Activated CD4-positive, alpha-beta T cell treated with anti-CD3 and anti-CD28 coated beads, Interleukin-2, amount 50 U/mL, for 4 hours (primary cell): ENCODE data around the gene DCTN4.
"Not testable (repeated sequence)": the region's sequence is repeated elsewhere in the genome, so short reads cannot be mapped to it uniquely, and the experiment has no call there.

Experiments used
- DNase-seq, 2 experiments: peaks; one replicate each; pipeline ENCODE4 v3.0.0-alpha.2; 2020

Gene DCTN4

DNA sequence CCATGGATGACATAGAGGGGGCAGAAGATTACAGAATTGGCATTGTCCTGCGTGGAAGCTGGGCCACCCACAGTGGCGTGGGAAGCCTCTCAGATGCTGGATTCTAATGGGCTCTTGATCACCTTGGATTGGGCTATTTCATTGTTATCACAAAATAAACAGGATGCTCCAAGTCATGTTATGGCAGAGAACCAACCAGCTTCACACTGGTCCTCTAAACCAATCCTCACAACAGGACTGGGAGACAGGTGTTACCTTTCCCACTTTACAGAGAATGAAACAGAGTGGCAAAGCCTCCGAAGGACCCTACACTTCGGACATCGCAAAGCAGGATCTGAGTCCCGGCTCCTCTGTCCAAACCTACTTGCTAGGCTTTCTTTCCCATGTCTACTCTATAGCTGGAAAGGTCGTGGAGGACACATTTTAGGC lies 19.3 kb upstream of the DCTN4 start:
- no peak for DNase-seq

GRCh38 chr5:150777685-150778084 lies 18.9 kb upstream of the DCTN4 start:
- DNase-seq = no peak

- no peak for DNase-seq
Measured at GRCh38 chr5:150774145-150774544, 15.3 kb upstream of the DCTN4 start.

DNA sequence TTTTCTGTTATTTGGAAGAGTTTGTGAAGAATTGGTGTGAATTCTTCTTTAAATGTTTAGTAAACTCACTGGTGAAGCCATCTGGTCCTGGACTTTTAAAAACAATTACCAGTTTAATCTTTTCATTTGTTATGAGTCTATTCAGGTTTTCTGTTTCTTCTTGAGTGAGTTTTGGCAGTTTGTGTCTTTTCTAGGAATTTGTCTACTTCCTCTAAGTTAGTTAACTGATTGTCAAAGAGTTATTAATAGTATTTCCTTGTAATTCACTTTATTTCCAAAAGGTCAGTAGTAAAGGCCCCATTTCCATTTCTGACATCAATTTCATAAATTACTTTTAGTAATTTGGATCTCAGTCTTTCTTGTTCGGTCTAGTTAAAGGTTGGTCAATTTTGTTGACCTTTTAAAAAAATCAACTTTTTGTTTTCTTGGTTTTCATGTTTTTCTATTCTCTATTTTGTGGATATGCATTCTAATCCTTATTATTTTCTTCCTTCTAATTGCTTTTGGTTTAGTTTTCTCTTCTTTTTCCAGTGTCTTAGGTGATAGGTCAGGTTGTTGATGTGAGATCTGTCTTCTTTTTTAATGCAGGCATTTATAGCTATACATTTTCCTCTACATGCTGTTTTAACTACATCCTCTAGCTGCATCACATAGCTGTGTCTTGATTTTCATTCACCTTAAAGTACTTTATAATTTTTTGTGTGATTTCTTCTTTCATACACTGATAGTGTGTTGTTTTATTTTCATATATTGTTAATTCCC lies 12.4 kb upstream of the DCTN4 start:
- no peak for DNase-seq

DNA sequence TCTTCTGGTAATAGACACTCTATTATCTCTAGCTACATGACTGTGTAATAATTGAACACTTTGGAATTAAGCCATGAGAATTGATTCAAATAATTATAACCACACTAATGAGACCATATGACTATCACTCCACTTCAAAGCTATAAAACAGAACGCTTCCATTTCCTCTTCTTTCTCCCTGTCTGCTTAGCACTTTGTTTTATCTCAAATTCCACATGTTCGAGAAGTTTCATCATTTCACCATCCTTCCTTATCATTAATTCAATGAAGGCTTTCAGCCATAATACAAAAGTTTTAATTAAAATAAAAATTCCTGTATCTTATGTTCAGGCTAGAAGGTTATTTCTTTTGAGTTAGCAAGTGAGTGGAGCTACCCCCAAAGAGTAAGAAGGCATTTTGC lies 7.4 kb upstream of the DCTN4 start:
- DNase-seq = no peak

DNA sequence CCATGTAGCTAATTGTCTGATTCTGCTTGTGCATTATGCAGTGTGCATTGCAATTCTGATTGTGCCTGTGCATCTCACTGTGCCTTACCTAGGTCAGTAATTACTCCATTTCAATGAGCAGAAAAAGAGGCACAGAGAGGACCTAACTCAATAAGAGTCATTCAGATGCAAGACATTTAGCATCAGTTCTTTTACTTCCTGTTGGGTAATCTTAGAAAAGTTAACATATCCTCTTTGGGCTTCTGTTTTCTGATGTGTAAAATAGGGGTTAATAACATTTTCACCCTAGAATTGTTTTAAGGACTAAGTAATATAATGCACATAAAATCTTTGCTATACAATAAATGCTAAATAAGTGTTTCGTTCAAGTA lies 7.0 kb upstream of the DCTN4 start:
- DNase-seq = no peak

DNA sequence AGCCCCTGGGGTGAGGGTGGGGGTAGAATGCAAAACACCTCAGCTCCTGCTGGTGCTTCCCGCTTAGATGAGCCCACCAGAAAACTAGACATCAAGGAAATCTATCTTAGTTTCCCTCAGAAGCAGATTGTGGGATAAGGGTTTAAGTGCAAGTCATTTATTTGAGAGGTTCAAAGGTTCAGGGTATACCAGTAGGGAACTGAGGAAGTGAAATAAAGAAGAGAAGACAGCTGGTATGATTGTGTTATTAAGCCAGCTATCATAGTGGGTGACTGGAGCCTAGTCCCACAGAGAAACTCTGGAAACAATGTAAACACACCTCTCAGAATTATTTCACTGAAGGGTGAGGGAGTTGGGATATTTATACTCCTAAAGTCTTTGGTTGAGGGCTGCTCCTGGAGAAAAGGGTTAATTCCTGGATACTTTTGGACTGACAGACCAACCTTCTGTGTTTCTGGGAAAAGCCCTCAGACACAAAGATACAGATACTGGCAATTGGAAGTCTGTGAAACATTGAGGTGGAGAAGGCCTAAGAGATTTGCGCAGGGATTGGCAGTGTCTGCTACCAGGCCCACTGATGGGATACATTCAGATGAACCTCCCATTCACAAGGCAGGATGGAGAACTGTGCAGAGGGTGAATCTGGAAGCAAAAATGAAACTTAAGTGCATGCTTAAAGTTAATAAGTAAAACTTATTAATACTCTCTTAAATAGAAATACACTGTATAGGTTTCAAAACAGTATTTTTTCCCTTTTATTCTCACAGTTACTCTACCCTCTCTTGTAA lies 6.4 kb upstream of the DCTN4 start:
- no peak for DNase-seq

GRCh38 chr5:150764530-150764929 lies 5.7 kb upstream of the DCTN4 start:
- no peak for DNase-seq

DNA sequence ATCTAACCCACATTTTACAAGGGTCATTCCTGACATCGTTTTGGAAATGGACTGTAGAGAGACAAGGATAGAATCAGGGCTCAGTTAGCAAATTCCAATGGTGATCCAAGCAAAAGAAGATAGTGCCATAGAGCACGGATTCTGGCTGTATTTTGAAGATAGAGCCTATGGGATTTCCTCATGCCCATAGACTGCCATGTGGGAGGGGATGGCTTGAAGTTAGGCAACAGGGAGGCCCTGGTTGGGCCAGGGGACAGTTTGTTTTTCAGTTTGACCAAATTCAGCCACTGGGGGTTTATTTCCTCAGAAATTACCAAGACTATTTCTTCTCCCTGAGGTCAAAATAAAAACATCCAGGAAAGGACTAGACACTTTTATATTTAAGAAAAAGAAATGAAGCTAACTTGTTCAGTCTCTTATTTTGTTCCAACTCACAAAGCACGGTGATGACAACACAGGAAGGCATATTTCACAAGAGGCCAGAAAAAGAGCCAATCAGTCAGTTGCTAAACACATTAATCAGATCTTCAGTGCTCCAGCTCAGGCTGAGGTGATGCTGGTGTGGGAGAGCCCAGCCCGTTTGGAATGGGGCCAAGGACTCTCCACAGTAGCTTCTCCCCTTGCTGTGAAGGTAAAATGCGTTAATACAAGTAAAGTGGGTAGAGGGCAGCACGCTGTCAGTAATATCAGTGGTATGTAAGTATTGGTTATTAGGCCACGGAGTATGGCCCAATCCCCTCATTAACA lies 4.4 kb upstream of the DCTN4 start:
- no peak for DNase-seq

- no peak for DNase-seq
Measured at GRCh38 chr5:150762211-150762610, 3.4 kb upstream of the DCTN4 start.

GRCh38 chr5:150759334-150759583 lies 442 bp upstream of the DCTN4 start:
- no peak for DNase-seq

- DNase-seq = no peak
Measured at GRCh38 chr5:150758203-150758530, 650 bp downstream of the DCTN4 start.

GRCh38 chr5:150757087-150757649 lies 1.6 kb downstream of the DCTN4 start:
- no peak for DNase-seq

GRCh38 chr5:150753863-150754262 lies 5.0 kb downstream of the DCTN4 start:
- no peak for DNase-seq

- DNase-seq = no peak
Measured at GRCh38 chr5:150753463-150753862, 5.4 kb downstream of the DCTN4 start.

- no peak for DNase-seq
Measured at GRCh38 chr5:150751096-150751891, 7.5 kb downstream of the DCTN4 start.

DNA sequence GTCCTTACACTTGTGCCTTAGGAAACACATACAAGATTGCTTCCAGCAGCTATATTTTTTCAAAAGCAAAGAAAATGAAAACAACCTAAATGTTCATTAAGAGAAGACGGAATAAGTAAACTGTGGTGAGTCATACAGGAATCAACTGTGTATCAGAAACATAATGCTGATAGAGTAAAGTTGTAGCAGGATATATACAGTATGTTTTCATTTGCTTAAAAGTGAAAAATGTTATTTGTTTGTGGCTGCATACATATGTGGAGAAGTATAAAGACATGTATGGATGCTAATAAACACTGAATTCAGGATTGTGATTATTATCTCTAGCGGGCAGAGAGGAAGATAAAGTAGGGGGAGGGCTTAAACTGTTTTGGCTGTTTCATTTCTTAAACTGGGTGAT lies 8.3 kb downstream of the DCTN4 start:
- no peak for DNase-seq

- DNase-seq = not testable (repeated sequence)
Measured at GRCh38 chr5:150743142-150743488, 15.7 kb downstream of the DCTN4 start.

DNA sequence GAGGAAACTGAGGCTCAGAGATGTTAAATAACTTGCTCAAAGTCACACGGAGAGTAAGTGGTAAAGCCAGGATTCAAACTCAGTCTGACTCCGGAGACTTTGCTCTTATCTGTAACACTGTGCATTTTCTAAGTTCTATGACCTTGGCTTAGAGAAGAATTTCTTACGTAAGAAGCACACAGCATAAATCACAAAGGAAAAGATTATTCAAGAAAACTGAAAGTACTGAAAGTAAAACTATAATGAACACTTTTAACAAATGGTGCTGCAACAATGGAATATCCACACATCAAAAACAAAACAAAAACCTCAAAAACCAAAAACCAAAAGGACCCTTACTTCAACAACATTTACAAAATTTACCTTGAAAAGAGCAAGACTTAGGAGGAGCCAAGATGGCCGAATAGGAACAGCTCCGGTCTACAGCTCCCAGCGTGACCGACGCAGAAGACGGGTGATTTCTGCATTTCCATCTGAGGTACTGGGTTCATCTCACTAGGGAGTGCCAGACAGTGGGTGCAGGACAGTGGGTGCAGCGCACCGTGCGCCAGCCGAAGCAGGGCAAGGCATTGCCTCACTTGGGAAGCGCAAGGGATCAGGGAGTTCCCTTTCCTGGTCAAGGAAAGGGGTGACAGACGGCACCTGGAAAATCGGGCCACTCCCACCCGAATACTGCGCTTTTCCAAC lies 16.2 kb downstream of the DCTN4 start:
- DNase-seq = not testable (repeated sequence)

- no peak for DNase-seq
Measured at GRCh38 chr5:150740992-150741391, 17.8 kb downstream of the DCTN4 start.

DNA sequence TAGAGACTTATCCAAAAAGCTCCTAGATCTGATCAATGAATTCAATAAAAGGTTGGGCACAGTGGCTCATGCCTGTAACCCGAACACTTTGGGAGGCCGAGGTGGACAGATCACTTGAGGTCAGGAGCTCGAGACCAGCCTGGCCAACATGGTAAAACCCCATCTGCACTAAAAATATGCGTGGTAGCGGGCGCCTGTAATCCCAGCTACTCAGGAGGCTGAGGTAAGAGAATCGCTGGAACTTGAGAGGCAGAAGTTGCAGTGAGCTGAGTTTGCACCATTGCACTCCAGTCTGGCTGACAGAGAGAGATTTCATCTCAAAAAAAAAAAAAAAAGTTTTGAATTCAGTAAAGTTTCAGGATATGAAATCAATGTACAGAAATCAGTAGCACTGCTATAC lies 20.0 kb downstream of the DCTN4 start:
- DNase-seq = no peak

GRCh38 chr5:150734579-150735384 lies 24.0 kb downstream of the DCTN4 start:
- no peak for DNase-seq
